Measurements from ENCODE around the gene NKX3-2.

NKX3-2 gene

GRCh38 chr4:13535118-13535517 is 9.2 kb downstream of the NKX3-2 start:
- in situ Hi-C loops (cut with MboI; ENCODE audit: low sequenced_read_pairs) = loop anchor here (25.0 kb wide), 1 partner anchor 698 kb away; no protein-coding TSS in a partner anchor

GRCh38 chr4:13534344-13535063 is 9.8 kb downstream of the NKX3-2 start:
- in situ Hi-C loops (cut with MboI; ENCODE audit: low sequenced_read_pairs) = loop anchor here (25.0 kb wide), 1 partner anchor 697 kb away; no protein-coding TSS in a partner anchor

GRCh38 chr4:13533670-13534343 is 10.5 kb downstream of the NKX3-2 start:
- in situ Hi-C loops (cut with MboI; ENCODE audit: low sequenced_read_pairs) = loop anchor here (25.0 kb wide), 1 partner anchor 697 kb away; no protein-coding TSS in a partner anchor

GRCh38 chr4:13531625-13531998 is 12.7 kb downstream of the NKX3-2 start:
- in situ Hi-C loops (cut with MboI; ENCODE audit: low sequenced_read_pairs) = loop anchor here (25.0 kb wide), 1 partner anchor 694 kb away; no protein-coding TSS in a partner anchor

- in situ Hi-C loops (cut with MboI; ENCODE audit: low sequenced_read_pairs) = loop anchor here (25.0 kb wide), 1 partner anchor 694 kb away; no protein-coding TSS in a partner anchor
Observed at GRCh38 chr4:13530823-13531624, 13.3 kb downstream of the NKX3-2 start.

- in situ Hi-C loops (cut with MboI; ENCODE audit: low sequenced_read_pairs) = loop anchor here (25.0 kb wide), 1 partner anchor 692 kb away; no protein-coding TSS in a partner anchor
Observed at GRCh38 chr4:13529128-13529919, 15.0 kb downstream of the NKX3-2 start.

GRCh38 chr4:13528821-13529127 is 15.5 kb downstream of the NKX3-2 start:
- in situ Hi-C loops (cut with MboI; ENCODE audit: low sequenced_read_pairs) = loop anchor here (25.0 kb wide), 1 partner anchor 691 kb away; no protein-coding TSS in a partner anchor

GRCh38 chr4:13527981-13528820 is 16.1 kb downstream of the NKX3-2 start:
- in situ Hi-C loops (cut with MboI; ENCODE audit: low sequenced_read_pairs) = loop anchor here (25.0 kb wide), 1 partner anchor 691 kb away; no protein-coding TSS in a partner anchor

GRCh38 chr4:13527192-13527980 is 16.9 kb downstream of the NKX3-2 start:
- in situ Hi-C loops (cut with MboI; ENCODE audit: low sequenced_read_pairs) = loop anchor here (25.0 kb wide), 1 partner anchor 690 kb away; no protein-coding TSS in a partner anchor

- in situ Hi-C loops (cut with MboI; ENCODE audit: low sequenced_read_pairs) = loop anchor here (25.0 kb wide), 1 partner anchor 689 kb away; no protein-coding TSS in a partner anchor
Observed at GRCh38 chr4:13526658-13527057, 17.6 kb downstream of the NKX3-2 start.

GRCh38 chr4:13525606-13526281 is 18.6 kb downstream of the NKX3-2 start:
- in situ Hi-C loops (cut with MboI; ENCODE audit: low sequenced_read_pairs) = loop anchor here (25.0 kb wide), 1 partner anchor 688 kb away; no protein-coding TSS in a partner anchor

- in situ Hi-C loops (cut with MboI; ENCODE audit: low sequenced_read_pairs) = loop anchor here (25.0 kb wide), 1 partner anchor 687 kb away; no protein-coding TSS in a partner anchor
Observed at GRCh38 chr4:13524504-13525243, 19.6 kb downstream of the NKX3-2 start.

GRCh38 chr4:13523591-13524503 is 20.5 kb downstream of the NKX3-2 start:
- in situ Hi-C loops (cut with MboI; ENCODE audit: low sequenced_read_pairs) = no loop called here

- in situ Hi-C loops (cut with MboI; ENCODE audit: low sequenced_read_pairs) = no loop called here
Observed at GRCh38 chr4:13523105-13523477, 21.2 kb downstream of the NKX3-2 start.

GRCh38 chr4:13522282-13523104 is 21.8 kb downstream of the NKX3-2 start:
- in situ Hi-C loops (cut with MboI; ENCODE audit: low sequenced_read_pairs) = no loop called here

Data from HL-60/S4 treated with phorbol 12-myristate 13-acetate at 8.2 ng/mL for 4 days and 3 days (cell line).